HG03457 (cell line): ENCODE data around the gene QSOX2.
"Not testable (repeated sequence)": the region's sequence is repeated elsewhere in the genome, so short reads cannot be mapped to it uniquely, and the experiment has no call there.

Experiments
- ATAC-seq: cut with Tn5 transposase; IDR thresholded peaks from one replicate; pipeline ENCODE4 v1.9.1; 2021; ENCODE audit warnings: moderate number of reproducible peaks; ENCODE audit not compliant: unreplicated experiment

QSOX2 gene

GRCh38 chr9:136237486-136238341, 7.9 kb downstream of the QSOX2 start:
- no peak for ATAC-seq

- ATAC-seq = not testable (repeated sequence)
These were observed 8.9 kb downstream of the QSOX2 start for GRCh38 chr9:136236471-136237410.

GRCh38 chr9:136235709-136236455, 9.7 kb downstream of the QSOX2 start:
- ATAC-seq = no peak

GRCh38 chr9:136235171-136235570, 10.4 kb downstream of the QSOX2 start:
- no peak for ATAC-seq

- no peak for ATAC-seq
These were observed 11.0 kb downstream of the QSOX2 start for GRCh38 chr9:136234597-136234996.

- ATAC-seq = no peak
These were observed 11.7 kb downstream of the QSOX2 start for GRCh38 chr9:136233868-136234267.

GRCh38 chr9:136233411-136233810, 12.2 kb downstream of the QSOX2 start:
- ATAC-seq = no peak

- ATAC-seq = no peak
These were observed 12.6 kb downstream of the QSOX2 start for GRCh38 chr9:136232969-136233368.

- no peak for ATAC-seq
These were observed 13.9 kb downstream of the QSOX2 start for GRCh38 chr9:136231478-136232297.

- ATAC-seq = no peak
These were observed 14.8 kb downstream of the QSOX2 start for GRCh38 chr9:136230773-136231172.

- no peak for ATAC-seq
These were observed 15.2 kb downstream of the QSOX2 start for GRCh38 chr9:136230365-136230764.

- ATAC-seq = no peak
These were observed 16.2 kb downstream of the QSOX2 start for GRCh38 chr9:136229096-136230065.

- no peak for ATAC-seq
These were observed 17.3 kb downstream of the QSOX2 start for GRCh38 chr9:136228107-136228875.

GRCh38 chr9:136226680-136227407, 18.8 kb downstream of the QSOX2 start:
- no peak for ATAC-seq

GRCh38 chr9:136225748-136226679, 19.6 kb downstream of the QSOX2 start:
- no peak for ATAC-seq

- no peak for ATAC-seq
These were observed 20.3 kb downstream of the QSOX2 start for GRCh38 chr9:136225366-136225747.
